ENCODE data around the gene GABPB2. TPM values are rescaled to one million over a fixed set of nuclear protein-coding genes. Genes with fewer than 3 reads are reported as not detected.

Gene GABPB2
- total and polyA plus RNA-seq, 3 experiments from 2014 or later = 16.0 to 19.4 (median 19.2) TPM

DNA sequence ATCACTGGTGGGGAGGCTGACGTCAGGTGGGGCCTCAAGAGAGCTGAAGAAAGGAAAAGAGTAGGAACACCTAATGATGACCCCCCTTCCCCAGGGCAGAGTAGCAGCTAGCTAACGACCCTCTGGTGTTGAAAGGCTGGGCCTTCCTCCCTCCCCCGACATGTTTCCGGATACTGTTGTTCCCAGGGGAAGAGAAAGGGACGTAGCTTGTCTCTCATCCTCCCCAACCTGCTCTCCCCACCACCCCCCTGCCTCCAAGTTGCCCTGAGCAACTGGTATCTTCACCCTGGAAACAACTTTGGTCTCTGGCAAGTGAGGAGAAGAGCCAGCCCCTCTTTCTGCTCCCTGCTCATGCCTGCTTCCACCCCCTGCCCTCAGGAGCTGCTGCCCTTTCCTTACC, 73.4 kb downstream of the GABPB2 start:
- Histone ChIP-seq H3K27me3 (ENCODE audit: insufficient read depth, low read length, poor library complexity, severe bottlenecking) (no peaks in the 10 kb centered on the region), H3K27ac (ENCODE audit: low read depth, low read length) (no peak overlapping the region), H3K36me3 (ENCODE audit: insufficient read depth, low read length) (no peaks in the 10 kb centered on the region), H3K9me3 (ENCODE audit: low read length) (no peaks in the 10 kb centered on the region), H3K4me1 (ENCODE audit: insufficient read depth, low read length) (peaks cover 18% of the 10 kb centered on the region), H3K4me3 (ENCODE audit: low read length) (no peak overlapping the region)
- POLR2A ChIA-PET = no interaction called here
- DNase-seq = no peak
- Mint-ChIP-seq H3K36me3 (peaks cover 0 to 3% (median 0%) of the 10 kb centered on the region in 3 donors), H3K4me3 (peak overlapping the region in 3 of 7 donors; percentile 15 to 79 (median 78)), H3K4me1 (peaks cover 10 to 24% (median 18%) of the 10 kb centered on the region in 3 donors), H3K27me3 (no peaks in the 10 kb centered on the region), H3K27ac (peak overlapping the region in 1 of 8 donors; percentile 89), H3K9me3 (no peaks in the 10 kb centered on the region)
- CTCF ChIA-PET = interaction anchor here (1.2 to 2.1 kb wide), 3 partner anchors 11 to 73 kb away, joined by 3 to 8 read pairs (median 4); partner anchors contain the start of gene GABPB2

GRCh38 chr1:151144474-151145303, 74.1 kb downstream of the GABPB2 start:
- Mint-ChIP-seq H3K27ac (peak overlapping the region in 2 of 8 donors; percentile 24 to 43), H3K9me3 (no peaks in the 10 kb centered on the region), H3K4me1 (peaks cover 10 to 24% (median 18%) of the 10 kb centered on the region in 3 donors), H3K36me3 (peaks cover 0 to 3% (median 0%) of the 10 kb centered on the region in 3 donors), H3K27me3 (no peaks in the 10 kb centered on the region), H3K4me3 (peak overlapping the region; percentile 7 to 79 (median 41))
- DNase-seq = no peak
- Histone ChIP-seq H3K27ac (ENCODE audit: low read depth, low read length) (no peak overlapping the region), H3K4me1 (ENCODE audit: insufficient read depth, low read length) (peaks cover 18% of the 10 kb centered on the region), H3K9me3 (ENCODE audit: low read length) (no peaks in the 10 kb centered on the region), H3K36me3 (ENCODE audit: insufficient read depth, low read length) (no peaks in the 10 kb centered on the region), H3K27me3 (ENCODE audit: insufficient read depth, low read length, poor library complexity, severe bottlenecking) (no peaks in the 10 kb centered on the region), H3K4me3 (ENCODE audit: low read length) (no peak overlapping the region)
- CTCF ChIA-PET = interaction anchor here (1.0 to 2.1 kb wide), 3 partner anchors 11 to 73 kb away, joined by 3 to 8 read pairs (median 4); partner anchors contain the start of gene GABPB2
- POLR2A ChIA-PET = no interaction called here

GRCh38 chr1:151145304-151146071, 74.9 kb downstream of the GABPB2 start:
- H3K36me3 Mint-ChIP-seq = peaks cover 0 to 3% (median 0%) of the 10 kb centered on the region in 3 donors
- ChIA-PET CTCF (interaction anchor here (1.0 to 1.8 kb wide), 2 partner anchors 46 to 74 kb away, joined by 3 to 4 read pairs; partner anchors contain the start of gene GABPB2), POLR2A (no interaction called here)
- Histone ChIP-seq H3K36me3 (ENCODE audit: insufficient read depth, low read length) (no peaks in the 10 kb centered on the region), H3K4me1 (ENCODE audit: insufficient read depth, low read length) (peaks cover 18% of the 10 kb centered on the region), H3K9me3 (ENCODE audit: low read length) (no peaks in the 10 kb centered on the region), H3K27me3 (ENCODE audit: insufficient read depth, low read length, poor library complexity, severe bottlenecking) (no peaks in the 10 kb centered on the region), H3K27ac (ENCODE audit: low read depth, low read length) (no peak overlapping the region), H3K4me3 (ENCODE audit: low read length) (peak overlapping the region; percentile 92)
- no peaks in the 10 kb centered on the region for H3K9me3 Mint-ChIP-seq
- no peaks in the 10 kb centered on the region for H3K27me3 Mint-ChIP-seq
- peaks cover 10 to 24% (median 18%) of the 10 kb centered on the region in 3 donors for H3K4me1 Mint-ChIP-seq
- H3K4me3 Mint-ChIP-seq = peak overlapping the region; percentile 85 to 97 (median 96)
- H3K27ac Mint-ChIP-seq = peak overlapping the region in 3 of 8 donors; percentile 37 to 81 (median 60)
- DNase-seq = peak in 1 of 5 donors; percentile 17

GRCh38 chr1:151146072-151146411, 75.5 kb downstream of the GABPB2 start:
- Histone ChIP-seq H3K4me1 (ENCODE audit: insufficient read depth, low read length) (peaks cover 18% of the 10 kb centered on the region), H3K27ac (ENCODE audit: low read depth, low read length) (peak overlapping the region; percentile 61), H3K36me3 (ENCODE audit: insufficient read depth, low read length) (no peaks in the 10 kb centered on the region), H3K9me3 (ENCODE audit: low read length) (no peaks in the 10 kb centered on the region), H3K4me3 (ENCODE audit: low read length) (peak overlapping the region; percentile 92), H3K27me3 (ENCODE audit: insufficient read depth, low read length, poor library complexity, severe bottlenecking) (no peaks in the 10 kb centered on the region)
- peaks cover 10 to 24% (median 18%) of the 10 kb centered on the region in 3 donors for H3K4me1 Mint-ChIP-seq
- no peaks in the 10 kb centered on the region for H3K27me3 Mint-ChIP-seq
- no peaks in the 10 kb centered on the region for H3K9me3 Mint-ChIP-seq
- ChIA-PET CTCF (no interaction called here), POLR2A (no interaction called here)
- peak overlapping the region; percentile 85 to 97 (median 96) for H3K4me3 Mint-ChIP-seq
- peak overlapping the region in 3 of 8 donors; percentile 37 to 86 (median 81) for H3K27ac Mint-ChIP-seq
- H3K36me3 Mint-ChIP-seq = peaks cover 0 to 3% (median 0%) of the 10 kb centered on the region in 3 donors
- DNase-seq = no peak

- POLR2A ChIA-PET = interaction anchor here (0.7 kb wide), 1 partner anchor 10 kb away, joined by 4 read pairs; no protein-coding TSS in a partner anchor
- Mint-ChIP-seq H3K4me1 (peaks cover 10 to 24% (median 18%) of the 10 kb centered on the region in 3 donors), H3K4me3 (peak within 1 kb of the TSS; percentile 85 to 97 (median 96)), H3K36me3 (peaks cover 0 to 3% (median 0%) of the 10 kb centered on the region in 3 donors), H3K9me3 (no peaks in the 10 kb centered on the region), H3K27me3 (no peaks in the 10 kb centered on the region), H3K27ac (peak within 1 kb of the TSS in 7 of 8 donors; percentile 55 to 97 (median 89))
- no peaks in the 10 kb centered on the region for H3K9me3 ChIP-seq (ENCODE audit: low read length)
- H3K4me3 ChIP-seq (ENCODE audit: low read length) = peak within 1 kb of the TSS; percentile 92
- peak; percentile 79 to 90 (median 86) for DNase-seq
- H3K27ac ChIP-seq (ENCODE audit: low read depth, low read length) = peak within 1 kb of the TSS; percentile 61
- CTCF ChIA-PET = interaction anchor here (0.9 to 2.2 kb wide), 2 partner anchors 47 to 122 kb away, joined by 3 to 6 read pairs; no protein-coding TSS in a partner anchor
- no peaks in the 10 kb centered on the region for H3K27me3 ChIP-seq (ENCODE audit: insufficient read depth, low read length, poor library complexity, severe bottlenecking)
- peaks cover 18% of the 10 kb centered on the region for H3K4me1 ChIP-seq (ENCODE audit: insufficient read depth, low read length)
- no peaks in the 10 kb centered on the region for H3K36me3 ChIP-seq (ENCODE audit: insufficient read depth, low read length)
Measured at GRCh38 chr1:151146412-151147131, 76.0 kb downstream of the GABPB2 start, which contains the start of gene SEMA6C. Gene SEMA6C, minus strand, starts transcription at chr1:151146631. Its CDS starts 4,010 bp downstream, at chr1:151142621.

DNA sequence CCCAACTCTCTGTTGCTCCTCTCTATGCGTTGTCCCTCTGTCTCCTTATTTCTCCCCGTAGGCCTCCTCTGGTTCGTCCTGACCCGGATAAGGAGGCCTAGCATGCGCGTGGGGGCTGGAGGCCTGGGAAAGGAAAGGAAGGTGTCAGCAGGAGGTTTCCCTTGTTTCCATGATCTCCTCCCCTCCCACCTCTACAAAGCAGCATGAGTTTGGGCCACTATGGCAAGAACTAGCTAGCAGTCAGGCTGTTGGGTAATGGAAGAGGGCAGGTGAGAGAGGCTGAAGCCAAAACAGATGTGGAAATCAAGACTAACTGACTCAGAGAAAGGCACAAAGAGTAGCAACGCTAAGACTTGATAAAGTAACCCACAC, 76.6 kb downstream of the GABPB2 start:
- peak overlapping the region in 7 of 8 donors; percentile 55 to 97 (median 89) for H3K27ac Mint-ChIP-seq
- Histone ChIP-seq H3K27ac (ENCODE audit: low read depth, low read length) (peak overlapping the region; percentile 24), H3K9me3 (ENCODE audit: low read length) (no peaks in the 10 kb centered on the region), H3K4me1 (ENCODE audit: insufficient read depth, low read length) (peaks cover 18% of the 10 kb centered on the region), H3K27me3 (ENCODE audit: insufficient read depth, low read length, poor library complexity, severe bottlenecking) (no peaks in the 10 kb centered on the region), H3K4me3 (ENCODE audit: low read length) (peak overlapping the region; percentile 92), H3K36me3 (ENCODE audit: insufficient read depth, low read length) (no peaks in the 10 kb centered on the region)
- peaks cover 0 to 3% (median 0%) of the 10 kb centered on the region in 3 donors for H3K36me3 Mint-ChIP-seq
- no peaks in the 10 kb centered on the region for H3K9me3 Mint-ChIP-seq
- no peak for DNase-seq
- ChIA-PET POLR2A (interaction anchor here (0.7 kb wide), 1 partner anchor 10 kb away, joined by 4 read pairs; no protein-coding TSS in a partner anchor), CTCF (interaction anchor here (0.9 to 2.2 kb wide), 2 partner anchors 47 to 123 kb away, joined by 3 to 6 read pairs; no protein-coding TSS in a partner anchor)
- peaks cover 10 to 24% (median 18%) of the 10 kb centered on the region in 3 donors for H3K4me1 Mint-ChIP-seq
- H3K4me3 Mint-ChIP-seq = peak overlapping the region; percentile 85 to 97 (median 96)
- no peaks in the 10 kb centered on the region for H3K27me3 Mint-ChIP-seq

DNA sequence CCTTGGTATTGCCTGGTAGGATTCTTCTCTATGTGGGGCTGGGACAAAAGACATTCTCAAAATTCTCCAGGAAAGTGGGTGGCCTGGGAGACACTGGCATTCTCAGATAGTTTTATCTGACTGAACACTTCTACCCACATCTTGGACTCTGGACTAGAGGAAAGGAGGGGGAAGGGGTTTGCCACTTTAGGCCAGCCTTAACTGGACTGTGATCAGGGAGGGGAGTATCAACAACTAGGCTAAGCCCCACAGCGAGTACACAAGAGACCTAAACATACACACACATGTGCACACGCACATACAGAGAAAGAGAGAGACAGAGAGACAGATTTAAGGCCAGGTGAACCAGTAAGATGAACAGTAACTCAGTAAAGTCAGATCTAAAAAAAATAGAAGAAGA, 77.1 kb downstream of the GABPB2 start:
- CTCF ChIA-PET = interaction anchor here (0.9 to 2.2 kb wide), 2 partner anchors 48 to 123 kb away, joined by 3 to 6 read pairs; no protein-coding TSS in a partner anchor
- Mint-ChIP-seq H3K36me3 (peaks cover 0 to 3% (median 0%) of the 10 kb centered on the region in 3 donors), H3K4me3 (peak overlapping the region; percentile 85 to 97 (median 96)), H3K27ac (peak overlapping the region in 1 of 8 donors; percentile 81), H3K27me3 (no peaks in the 10 kb centered on the region), H3K4me1 (peaks cover 10 to 24% (median 18%) of the 10 kb centered on the region in 3 donors), H3K9me3 (no peaks in the 10 kb centered on the region)
- H3K27me3 ChIP-seq (ENCODE audit: insufficient read depth, low read length, poor library complexity, severe bottlenecking) = no peaks in the 10 kb centered on the region
- no peaks in the 10 kb centered on the region for H3K9me3 ChIP-seq (ENCODE audit: low read length)
- DNase-seq = no peak
- H3K4me1 ChIP-seq (ENCODE audit: insufficient read depth, low read length) = peaks cover 18% of the 10 kb centered on the region
- H3K36me3 ChIP-seq (ENCODE audit: insufficient read depth, low read length) = no peaks in the 10 kb centered on the region
- POLR2A ChIA-PET = no interaction called here
- no peak overlapping the region for H3K27ac ChIP-seq (ENCODE audit: low read depth, low read length)
- H3K4me3 ChIP-seq (ENCODE audit: low read length) = no peak overlapping the region
